Measurements from ENCODE around the gene PPP1R7.

DNA sequence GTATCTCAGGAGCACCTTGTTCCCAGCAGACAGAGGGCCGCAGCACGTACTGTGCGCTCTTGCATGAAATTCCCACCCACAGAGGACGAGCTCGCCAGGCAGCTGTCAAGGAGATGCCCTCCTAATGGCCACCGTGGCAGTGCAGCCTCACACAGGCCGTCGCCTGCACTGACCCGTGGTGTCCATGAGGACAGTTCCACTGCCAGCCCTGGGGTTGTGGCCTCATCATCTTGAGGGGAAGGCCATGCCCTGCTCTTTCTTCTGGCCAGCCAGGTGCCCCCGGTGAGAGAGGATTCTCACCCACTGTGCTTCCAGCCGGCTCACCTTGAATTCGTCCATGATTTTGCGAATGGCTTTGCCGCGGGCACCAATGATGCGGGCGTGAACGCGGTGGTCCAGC lies 80.2 kb downstream of the PPP1R7 start:
- TF ChIP-seq, protein P1, sequence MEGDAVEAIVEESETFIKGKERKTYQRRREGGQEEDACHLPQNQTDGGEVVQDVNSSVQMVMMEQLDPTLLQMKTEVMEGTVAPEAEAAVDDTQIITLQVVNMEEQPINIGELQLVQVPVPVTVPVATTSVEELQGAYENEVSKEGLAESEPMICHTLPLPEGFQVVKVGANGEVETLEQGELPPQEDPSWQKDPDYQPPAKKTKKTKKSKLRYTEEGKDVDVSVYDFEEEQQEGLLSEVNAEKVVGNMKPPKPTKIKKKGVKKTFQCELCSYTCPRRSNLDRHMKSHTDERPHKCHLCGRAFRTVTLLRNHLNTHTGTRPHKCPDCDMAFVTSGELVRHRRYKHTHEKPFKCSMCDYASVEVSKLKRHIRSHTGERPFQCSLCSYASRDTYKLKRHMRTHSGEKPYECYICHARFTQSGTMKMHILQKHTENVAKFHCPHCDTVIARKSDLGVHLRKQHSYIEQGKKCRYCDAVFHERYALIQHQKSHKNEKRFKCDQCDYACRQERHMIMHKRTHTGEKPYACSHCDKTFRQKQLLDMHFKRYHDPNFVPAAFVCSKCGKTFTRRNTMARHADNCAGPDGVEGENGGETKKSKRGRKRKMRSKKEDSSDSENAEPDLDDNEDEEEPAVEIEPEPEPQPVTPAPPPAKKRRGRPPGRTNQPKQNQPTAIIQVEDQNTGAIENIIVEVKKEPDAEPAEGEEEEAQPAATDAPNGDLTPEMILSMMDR (IDR thresholded peaks at IDR 0.05) = no peak
- TF ChIP-seq POLR2A (IDR thresholded peaks at IDR 0.05) (no peak), POLR2AphosphoS5 (IDR thresholded peaks at IDR 0.05; ENCODE audit: insufficient read depth in 1 of 2, low read depth in 1 of 2) (no peak)

Data from vagina (tissue), 2 donors.